Measurements from ENCODE around the gene OR9Q1.

The OR9Q1 gene

GRCh38 chr11:58027341-58027740 lies 3.7 kb downstream of the OR9Q1 start:
- Histone ChIP-seq H3K4me1 (ENCODE audit: control insufficient read depth in 5 of 5, insufficient read depth in 5 of 5, low read length in 5 of 5) (peaks cover 12 to 74% (median 32%) of the 10 kb centered on the region in 5 donors), H3K4me3 (ENCODE audit: low read depth in 1 of 5, low read length in 5 of 5) (no peak overlapping the region), H3K27ac (ENCODE audit: low read depth, low read length) (peak overlapping the region; percentile 54)

DNA sequence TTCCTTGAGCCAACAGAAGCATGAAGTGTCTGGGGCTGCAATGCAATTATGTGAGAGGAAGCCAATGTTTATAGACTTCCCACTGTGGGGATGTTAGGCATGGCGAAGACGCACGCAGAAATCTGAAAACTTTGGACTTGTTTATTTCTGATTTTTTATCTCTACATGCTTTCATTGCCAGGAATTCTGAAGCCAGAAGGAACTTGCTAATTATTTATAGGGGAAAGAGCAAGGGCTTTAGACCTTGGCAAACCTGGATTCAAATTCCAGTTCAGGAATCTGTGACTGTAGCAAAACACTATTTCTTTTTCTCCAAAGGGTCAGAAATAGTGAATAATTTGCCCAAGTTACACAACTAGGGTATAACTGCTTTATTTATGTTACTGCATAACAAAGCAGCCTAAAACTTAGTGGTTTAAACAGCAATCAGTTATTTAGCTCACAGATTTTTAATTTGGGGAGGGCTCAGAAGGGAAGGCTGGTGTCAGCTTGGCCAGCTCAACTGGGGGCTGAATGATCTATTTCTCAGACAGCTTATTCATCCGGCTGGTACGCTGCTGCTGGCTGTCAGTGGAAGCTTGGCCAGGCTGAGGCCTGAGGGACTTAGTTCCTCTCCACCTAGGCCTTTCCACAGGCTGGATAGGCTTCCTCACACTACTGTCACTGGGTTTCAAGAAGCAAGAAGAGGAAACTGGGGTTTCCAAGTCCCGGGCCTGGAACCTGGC lies 5.2 kb downstream of the OR9Q1 start:
- peak overlapping the region; percentile 75 for H3K27ac ChIP-seq (ENCODE audit: low read depth, low read length)
- H3K9ac ChIP-seq (ENCODE audit: low read length in 5 of 5): no peak overlapping the region
- H3K27me3 ChIP-seq (ENCODE audit: control insufficient read depth in 5 of 5, insufficient read depth in 4 of 5, low read length in 5 of 5): no peaks in the 10 kb centered on the region
- H3K9me3 ChIP-seq (ENCODE audit: control insufficient read depth in 5 of 5, low read length in 5 of 5): peaks cover 0 to 2% (median 0%) of the 10 kb centered on the region in 5 donors
- no peaks in the 10 kb centered on the region for H3K36me3 ChIP-seq (ENCODE audit: control insufficient read depth in 5 of 5, insufficient read depth in 5 of 5, low read length in 5 of 5)
- H3K4me1 ChIP-seq (ENCODE audit: control insufficient read depth in 5 of 5, insufficient read depth in 5 of 5, low read length in 5 of 5): peaks cover 12 to 60% (median 32%) of the 10 kb centered on the region in 5 donors
- no peak overlapping the region for H3K4me3 ChIP-seq (ENCODE audit: low read depth in 1 of 5, low read length in 5 of 5)

More at GRCh38 chr11:58027341-58027740, 3.7 kb downstream of the OR9Q1 start:
- Histone ChIP-seq H3K9ac (ENCODE audit: low read length in 5 of 5) (no peak overlapping the region), H3K27me3 (ENCODE audit: control insufficient read depth in 5 of 5, insufficient read depth in 4 of 5, low read length in 5 of 5) (no peaks in the 10 kb centered on the region), H3K36me3 (ENCODE audit: control insufficient read depth in 5 of 5, insufficient read depth in 5 of 5, low read length in 5 of 5) (no peaks in the 10 kb centered on the region), H3K9me3 (ENCODE audit: control insufficient read depth in 5 of 5, low read length in 5 of 5) (peaks cover 0 to 2% (median 0%) of the 10 kb centered on the region in 5 donors)

- Histone ChIP-seq H3K27me3 (ENCODE audit: control insufficient read depth in 5 of 5, insufficient read depth in 4 of 5, low read length in 5 of 5) (no peaks in the 10 kb centered on the region), H3K27ac (ENCODE audit: low read depth, low read length) (peak within 1 kb of the TSS; percentile 75), H3K4me1 (ENCODE audit: control insufficient read depth in 5 of 5, insufficient read depth in 5 of 5, low read length in 5 of 5) (peaks cover 4 to 43% (median 20%) of the 10 kb centered on the region in 5 donors), H3K36me3 (ENCODE audit: control insufficient read depth in 5 of 5, insufficient read depth in 5 of 5, low read length in 5 of 5) (no peaks in the 10 kb centered on the region), H3K9ac (ENCODE audit: low read length in 5 of 5) (no peak within 1 kb of the TSS), H3K4me3 (ENCODE audit: low read depth in 1 of 5, low read length in 5 of 5) (no peak within 1 kb of the TSS), H3K9me3 (ENCODE audit: control insufficient read depth in 5 of 5, low read length in 5 of 5) (peaks cover 0 to 2% (median 0%) of the 10 kb centered on the region in 5 donors)
Observed at GRCh38 chr11:58030653-58031052, 7.0 kb downstream of the OR9Q1 start, which contains the start of gene OR6Q1. TSS of gene OR6Q1 (plus strand) at chr11:58030953. CDS start at chr11:58030953, 0 bp downstream.

DNA sequence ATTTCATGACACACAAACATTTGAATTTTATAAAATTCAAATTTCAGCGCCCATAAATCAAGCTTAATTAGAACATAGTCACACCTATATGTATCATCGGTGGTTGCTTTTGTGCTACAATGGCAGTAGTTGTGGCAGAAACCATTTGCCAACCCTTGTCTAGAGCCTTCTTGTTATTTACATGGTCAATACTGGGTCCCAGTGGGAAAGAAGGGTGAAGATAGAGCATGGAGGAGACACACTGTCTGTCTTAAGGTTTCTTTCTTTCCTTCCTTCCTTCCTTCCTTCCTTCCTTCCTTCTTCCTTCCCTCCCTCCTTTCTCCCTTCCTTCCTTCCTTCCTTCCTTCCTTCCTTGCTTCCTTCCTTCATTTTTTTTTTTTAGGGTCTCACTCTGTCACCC lies 10.8 kb downstream of the OR9Q1 start:
- Histone ChIP-seq H3K27me3 (ENCODE audit: control insufficient read depth in 5 of 5, insufficient read depth in 4 of 5, low read length in 5 of 5) (no peaks in the 10 kb centered on the region), H3K36me3 (ENCODE audit: control insufficient read depth in 5 of 5, insufficient read depth in 5 of 5, low read length in 5 of 5) (no peaks in the 10 kb centered on the region), H3K9ac (ENCODE audit: low read length in 5 of 5) (no peak overlapping the region)

DNA sequence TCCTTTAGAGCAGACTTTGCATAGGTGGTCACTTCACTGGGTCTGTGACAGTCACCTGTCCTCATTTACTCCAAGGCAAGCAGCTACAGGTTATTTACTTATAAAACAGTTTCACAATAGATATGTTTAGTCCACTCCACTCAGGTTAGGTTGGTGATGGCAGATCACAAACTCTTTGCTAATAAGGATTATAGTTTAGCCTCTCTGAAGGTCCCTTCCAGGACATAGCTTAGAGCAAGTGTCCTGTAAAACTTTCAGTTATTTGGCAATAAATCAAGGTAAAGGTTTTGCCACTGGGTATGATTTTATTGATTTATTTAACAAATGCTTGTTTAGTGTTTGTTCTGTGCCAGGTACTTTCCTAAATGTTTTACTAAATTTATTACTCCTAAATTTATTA lies 15.9 kb downstream of the OR9Q1 start:
- Histone ChIP-seq H3K9ac (ENCODE audit: low read length in 5 of 5) (no peak overlapping the region), H3K27me3 (ENCODE audit: control insufficient read depth in 5 of 5, insufficient read depth in 4 of 5, low read length in 5 of 5) (no peaks in the 10 kb centered on the region), H3K36me3 (ENCODE audit: control insufficient read depth in 5 of 5, insufficient read depth in 5 of 5, low read length in 5 of 5) (no peaks in the 10 kb centered on the region), H3K9me3 (ENCODE audit: control insufficient read depth in 5 of 5, low read length in 5 of 5) (peaks cover 0 to 8% (median 4%) of the 10 kb centered on the region in 5 donors), H3K4me3 (ENCODE audit: low read depth in 1 of 5, low read length in 5 of 5) (no peak overlapping the region), H3K4me1 (ENCODE audit: control insufficient read depth in 5 of 5, insufficient read depth in 5 of 5, low read length in 5 of 5) (no peaks in the 10 kb centered on the region), H3K27ac (ENCODE audit: low read depth, low read length) (no peak overlapping the region)

More for the DNA sequence above, 10.8 kb downstream of the OR9Q1 start:
- Histone ChIP-seq H3K9me3 (ENCODE audit: control insufficient read depth in 5 of 5, low read length in 5 of 5) (peaks cover 0 to 8% (median 4%) of the 10 kb centered on the region in 5 donors), H3K4me1 (ENCODE audit: control insufficient read depth in 5 of 5, insufficient read depth in 5 of 5, low read length in 5 of 5) (peaks cover 0 to 9% (median 2%) of the 10 kb centered on the region in 5 donors), H3K4me3 (ENCODE audit: low read depth in 1 of 5, low read length in 5 of 5) (no peak overlapping the region), H3K27ac (ENCODE audit: low read depth, low read length) (no peak overlapping the region)

DNA sequence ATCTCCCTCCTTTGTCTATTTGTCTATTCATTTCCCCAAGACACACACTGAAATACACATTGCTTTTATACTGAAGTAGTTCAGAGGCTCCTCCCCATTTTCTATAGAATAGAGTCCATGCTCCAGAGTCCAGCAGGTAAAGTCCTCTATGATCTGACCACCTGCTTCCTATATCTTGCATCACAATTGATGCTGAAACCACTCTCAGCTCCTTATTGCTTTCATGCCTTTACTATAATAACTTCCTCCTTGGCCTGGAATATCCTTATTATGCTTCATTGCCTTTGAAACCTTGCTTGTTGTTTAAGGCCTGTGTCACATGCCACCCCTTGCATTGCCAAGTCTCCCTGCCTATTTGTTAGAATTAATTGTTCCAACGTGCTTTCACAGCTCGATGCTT lies 19.7 kb downstream of the OR9Q1 start:
- Histone ChIP-seq H3K27me3 (ENCODE audit: control insufficient read depth in 5 of 5, insufficient read depth in 4 of 5, low read length in 5 of 5) (no peaks in the 10 kb centered on the region), H3K4me3 (ENCODE audit: low read depth in 1 of 5, low read length in 5 of 5) (no peak overlapping the region), H3K36me3 (ENCODE audit: control insufficient read depth in 5 of 5, insufficient read depth in 5 of 5, low read length in 5 of 5) (no peaks in the 10 kb centered on the region), H3K4me1 (ENCODE audit: control insufficient read depth in 5 of 5, insufficient read depth in 5 of 5, low read length in 5 of 5) (no peaks in the 10 kb centered on the region), H3K27ac (ENCODE audit: low read depth, low read length) (no peak overlapping the region), H3K9me3 (ENCODE audit: control insufficient read depth in 5 of 5, low read length in 5 of 5) (no peaks in the 10 kb centered on the region), H3K9ac (ENCODE audit: low read length in 5 of 5) (no peak overlapping the region)

- no peaks in the 10 kb centered on the region for H3K27me3 ChIP-seq (ENCODE audit: control insufficient read depth in 5 of 5, insufficient read depth in 4 of 5, low read length in 5 of 5)
- no peaks in the 10 kb centered on the region for H3K36me3 ChIP-seq (ENCODE audit: control insufficient read depth in 5 of 5, insufficient read depth in 5 of 5, low read length in 5 of 5)
- H3K9ac ChIP-seq (ENCODE audit: low read length in 5 of 5): no peak overlapping the region
- no peak overlapping the region for H3K27ac ChIP-seq (ENCODE audit: low read depth, low read length)
- no peaks in the 10 kb centered on the region for H3K4me1 ChIP-seq (ENCODE audit: control insufficient read depth in 5 of 5, insufficient read depth in 5 of 5, low read length in 5 of 5)
- no peak overlapping the region for H3K4me3 ChIP-seq (ENCODE audit: low read depth in 1 of 5, low read length in 5 of 5)
- H3K9me3 ChIP-seq (ENCODE audit: control insufficient read depth in 5 of 5, low read length in 5 of 5): no peaks in the 10 kb centered on the region
Observed at GRCh38 chr11:58046231-58046630, 22.6 kb downstream of the OR9Q1 start.

GRCh38 chr11:58047818-58048217 lies 24.1 kb downstream of the OR9Q1 start:
- no peaks in the 10 kb centered on the region for H3K36me3 ChIP-seq (ENCODE audit: control insufficient read depth in 5 of 5, insufficient read depth in 5 of 5, low read length in 5 of 5)
- no peak overlapping the region for H3K27ac ChIP-seq (ENCODE audit: low read depth, low read length)
- no peak overlapping the region for H3K4me3 ChIP-seq (ENCODE audit: low read depth in 1 of 5, low read length in 5 of 5)
- H3K27me3 ChIP-seq (ENCODE audit: control insufficient read depth in 5 of 5, insufficient read depth in 4 of 5, low read length in 5 of 5): no peaks in the 10 kb centered on the region
- H3K9ac ChIP-seq (ENCODE audit: low read length in 5 of 5): no peak overlapping the region
- H3K4me1 ChIP-seq (ENCODE audit: control insufficient read depth in 5 of 5, insufficient read depth in 5 of 5, low read length in 5 of 5): no peaks in the 10 kb centered on the region
- H3K9me3 ChIP-seq (ENCODE audit: control insufficient read depth in 5 of 5, low read length in 5 of 5): no peaks in the 10 kb centered on the region

GRCh38 chr11:58055806-58056401 lies 32.2 kb downstream of the OR9Q1 start:
- H3K9ac ChIP-seq (ENCODE audit: low read length in 5 of 5): no peak overlapping the region
- H3K4me1 ChIP-seq (ENCODE audit: control insufficient read depth in 5 of 5, insufficient read depth in 5 of 5, low read length in 5 of 5): peaks cover 0 to 13% (median 6%) of the 10 kb centered on the region in 5 donors
- no peak overlapping the region for H3K4me3 ChIP-seq (ENCODE audit: low read depth in 1 of 5, low read length in 5 of 5)
- no peaks in the 10 kb centered on the region for H3K36me3 ChIP-seq (ENCODE audit: control insufficient read depth in 5 of 5, insufficient read depth in 5 of 5, low read length in 5 of 5)
- no peaks in the 10 kb centered on the region for H3K9me3 ChIP-seq (ENCODE audit: control insufficient read depth in 5 of 5, low read length in 5 of 5)
- H3K27ac ChIP-seq (ENCODE audit: low read depth, low read length): no peak overlapping the region
- H3K27me3 ChIP-seq (ENCODE audit: control insufficient read depth in 5 of 5, insufficient read depth in 4 of 5, low read length in 5 of 5): no peaks in the 10 kb centered on the region

DNA sequence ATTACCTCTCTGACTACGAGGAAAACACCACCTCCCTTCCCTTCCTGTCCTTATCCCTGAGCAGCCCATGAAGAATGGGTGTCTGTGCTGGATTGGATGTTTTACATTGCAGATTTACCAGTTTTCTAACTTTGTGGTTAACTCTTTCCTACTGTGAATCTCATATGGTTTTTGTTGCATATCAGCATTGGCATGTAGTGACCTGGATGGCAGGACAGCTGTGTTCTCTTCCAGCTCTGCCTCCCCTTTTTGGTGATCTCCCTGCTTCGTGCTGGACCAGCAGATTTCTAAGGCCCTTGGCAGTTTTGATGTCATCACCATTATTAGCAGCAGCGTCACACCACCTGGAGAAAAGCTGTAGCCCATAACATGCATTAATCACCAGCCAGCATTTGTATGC lies 33.8 kb downstream of the OR9Q1 start:
- Histone ChIP-seq H3K36me3 (ENCODE audit: control insufficient read depth in 5 of 5, insufficient read depth in 5 of 5, low read length in 5 of 5) (no peaks in the 10 kb centered on the region), H3K27ac (ENCODE audit: low read depth, low read length) (no peak overlapping the region), H3K4me1 (ENCODE audit: control insufficient read depth in 5 of 5, insufficient read depth in 5 of 5, low read length in 5 of 5) (peaks cover 0 to 13% (median 6%) of the 10 kb centered on the region in 5 donors), H3K4me3 (ENCODE audit: low read depth in 1 of 5, low read length in 5 of 5) (no peak overlapping the region), H3K9ac (ENCODE audit: low read length in 5 of 5) (no peak overlapping the region), H3K27me3 (ENCODE audit: control insufficient read depth in 5 of 5, insufficient read depth in 4 of 5, low read length in 5 of 5) (no peaks in the 10 kb centered on the region), H3K9me3 (ENCODE audit: control insufficient read depth in 5 of 5, low read length in 5 of 5) (no peaks in the 10 kb centered on the region)

All from subcutaneous abdominal adipose tissue (tissue), 5 donors.